SK-N-SH (cell line): Measurements from ENCODE around the gene ZNF486. TPM values are rescaled to one million over a fixed set of nuclear protein-coding genes. Genes with fewer than 3 reads are reported as not detected.

Source experiments
- CTCF ChIA-PET: fragments of 300-600, 350-600 bp; formaldehyde crosslinking; extraction: SDS; loops from one replicate; lab custom pipeline; 2021; lab: Yijun Ruan, JAX
- POLR2A ChIA-PET: fragments of 350-600 bp; sonication (Branson Sonifier 250); formaldehyde crosslinking; extraction: SDS; loops from one replicate; lab custom pipeline; 2020; ENCODE audit warnings: antibody characterized with exemption, inconsistent platforms; lab: Yijun Ruan, JAX
- DNase-seq: peaks from one replicate; pipeline ENCODE4 v3.0.0; 2012
- H2AFZ ChIP-seq: fragments of 200-600 bp; sonication (generic); 2 replicates; pipeline ENCODE4 v1.8.1; 2016; ENCODE audit warnings: antibody characterized with exemption, mild to moderate bottlenecking, low read depth
- H3F3A ChIP-seq: fragments of 200-600 bp; sonication (generic); replicated peaks from 2 replicates; pipeline ENCODE3; 2016; ENCODE audit warnings: antibody characterized with exemption, mild to moderate bottlenecking; ENCODE audit not compliant: insufficient read depth
- H3K27ac ChIP-seq, 2 experiments: fragments of 200-500 bp in 1 of 2; fragments of 200-600 bp in 1 of 2; sonication (Bioruptor generic) in 1 of 2; sonication (generic), shearing (Covaris generic) in 1 of 2; 2 replicates each; pipeline versions ENCODE4 v1.5.1 to v1.6.1; 2014 to 2016; ENCODE audit warnings: low read depth in 2 of 2, inconsistent platforms in 1 of 2, low read length in 1 of 2, mild to moderate bottlenecking in 1 of 2, mixed read lengths in 1 of 2
- H3K27me3 ChIP-seq: fragments of 200-600 bp; sonication (generic), shearing (Covaris generic); 2 replicates; pipeline ENCODE4 v1.6.1; 2016; ENCODE audit warnings: mixed run types; ENCODE audit not compliant: insufficient read depth
- H3K36me3 ChIP-seq, 2 experiments: fragments of 200-500 bp in 1 of 2; fragments of 200-600 bp in 1 of 2; sonication (Bioruptor generic) in 1 of 2; sonication (generic) in 1 of 2; replicated peaks in 1 of 2; 2 replicates each; pipeline versions ENCODE3 to v1.5.1; 2014 to 2016; ENCODE audit warnings: low read length in 1 of 2, mild to moderate bottlenecking in 1 of 2; ENCODE audit not compliant: insufficient read depth in 2 of 2, control insufficient read depth in 1 of 2
- H3K4me1 ChIP-seq, 2 experiments: fragments of 200-500 bp in 1 of 2; fragments of 200-600 bp in 1 of 2; sonication (Bioruptor generic) in 1 of 2; sonication (generic), shearing (Covaris generic) in 1 of 2; 2 replicates each; pipeline versions ENCODE4 v1.5.1 to v1.6.1; 2014 to 2016; ENCODE audit warnings: low read depth in 1 of 2, low read length in 1 of 2, mixed run types in 1 of 2; ENCODE audit not compliant: insufficient read depth in 2 of 2, control insufficient read depth in 1 of 2
- H3K4me2 ChIP-seq: fragments of 200-600 bp; sonication (generic), shearing (Covaris generic); 2 replicates; pipeline ENCODE4 v1.6.1; 2017; ENCODE audit warnings: mixed run types
- H3K4me3 ChIP-seq, 2 experiments: fragments of 200-500 bp in 1 of 2; fragments of 200-600 bp in 1 of 2; sonication (Bioruptor generic) in 1 of 2; sonication (generic), shearing (Covaris generic) in 1 of 2; 2 replicates each; pipeline versions ENCODE4 v1.5.1 to v1.8.1; 2014 to 2016; ENCODE audit warnings: low read depth in 2 of 2, inconsistent platforms in 1 of 2, low read length in 1 of 2, mild to moderate bottlenecking in 1 of 2, mixed read lengths in 1 of 2, moderate library complexity in 1 of 2
- H3K79me2 ChIP-seq: fragments of 200-600 bp; sonication (generic); 2 replicates; pipeline ENCODE4 v1.8.1; 2017; ENCODE audit warnings: mild to moderate bottlenecking; ENCODE audit not compliant: insufficient read depth
- H3K9ac ChIP-seq: fragments of 200-600 bp; sonication (generic); 2 replicates; pipeline ENCODE4 v1.6.1; 2017; ENCODE audit warnings: mixed run types
- H3K9me2 ChIP-seq: fragments of 200-600 bp; sonication (generic); 2 replicates; pipeline ENCODE4 v1.6.1; 2017; ENCODE audit warnings: mixed run types
- H3K9me3 ChIP-seq: fragments of 200-600 bp; sonication (generic); 2 replicates; pipeline ENCODE4 v1.6.1; 2017; ENCODE audit warnings: mixed run types, mild to moderate bottlenecking, moderate library complexity
- H4K20me1 ChIP-seq: fragments of 200-600 bp; sonication (generic); 2 replicates; pipeline ENCODE4 v1.6.1; 2017; ENCODE audit warnings: mild to moderate bottlenecking, mixed run types; ENCODE audit not compliant: insufficient read depth
- ELF1 ChIP-seq: IDR thresholded peaks from 2 replicates; pipeline ENCODE4 v1.4.0; 2012
- EP300 ChIP-seq, 2 experiments: IDR thresholded peaks; 2 replicates each; pipeline versions ENCODE4 v1.4.0 to v1.6.1; 2012; ENCODE audit warnings: borderline replicate concordance in 1 of 2, low read depth in 1 of 2, low read length in 1 of 2
- EZH2phosphoT487 ChIP-seq: fragments of 200-600 bp; sonication (generic); IDR thresholded peaks from 2 replicates; pipeline ENCODE4 v1.6.1; 2017; ENCODE audit warnings: low read depth, mixed run types, mild to moderate bottlenecking, antibody characterized with exemption, moderate library complexity, borderline replicate concordance
- MAX ChIP-seq: IDR thresholded peaks from 2 replicates; pipeline ENCODE4 v1.4.0; 2012; ENCODE audit warnings: low read depth
- MXI1 ChIP-seq: IDR thresholded peaks from 2 replicates; pipeline ENCODE4 v1.6.1; 2012; ENCODE audit warnings: mild to moderate bottlenecking, low read depth, low read length, improper control_type of control experiment
- PBX3 ChIP-seq: IDR thresholded peaks from 2 replicates; pipeline ENCODE4; 2012
- POLR2AphosphoS5 ChIP-seq: IDR thresholded peaks from 2 replicates; pipeline ENCODE4 v1.6.1; 2012; ENCODE audit warnings: low read depth, low read length
- REST ChIP-seq: IDR thresholded peaks from 2 replicates; pipeline ENCODE4 v1.6.1; 2012; ENCODE audit warnings: mild to moderate bottlenecking, low read depth, low read length, moderate library complexity
- RFX5 ChIP-seq: IDR thresholded peaks from 2 replicates; pipeline ENCODE4 v1.6.1; 2012; ENCODE audit warnings: mild to moderate bottlenecking, improper control_type of control experiment, low read length
- RXRA ChIP-seq: IDR thresholded peaks from 2 replicates; pipeline ENCODE4 v1.4.0; 2012; ENCODE audit warnings: low read depth, mild to moderate bottlenecking, borderline replicate concordance
- SIN3A ChIP-seq: IDR thresholded peaks from 2 replicates; pipeline ENCODE4 v1.6.1; 2012; ENCODE audit warnings: low read depth, mild to moderate bottlenecking, low read length, moderate library complexity, borderline replicate concordance
- TAF1 ChIP-seq: IDR thresholded peaks from 2 replicates; pipeline ENCODE4 v1.6.1; 2012; ENCODE audit warnings: low read depth, mild to moderate bottlenecking, low read length, moderate library complexity, borderline replicate concordance
- TCF12 ChIP-seq: IDR thresholded peaks from 2 replicates; pipeline ENCODE4 v1.4.0; 2012
- TEAD4 ChIP-seq: IDR thresholded peaks from 2 replicates; pipeline ENCODE4 v1.4.0; 2012; ENCODE audit warnings: mild to moderate bottlenecking, borderline replicate concordance; ENCODE audit not compliant: insufficient read depth
- USF1 ChIP-seq: IDR thresholded peaks from 2 replicates; pipeline ENCODE4 v1.4.0; 2012; ENCODE audit warnings: low read depth, borderline replicate concordance
- USF2 ChIP-seq: fragments of 150-350 bp; IDR thresholded peaks from 2 replicates; pipeline ENCODE4 v1.6.1; 2017; ENCODE audit warnings: antibody characterized with exemption, low read length, low read depth, borderline replicate concordance
- ZBTB33 ChIP-seq: IDR thresholded peaks from 2 replicates; pipeline ENCODE4 v1.4.0; 2012; ENCODE audit warnings: low read depth, borderline replicate concordance
- polyA plus RNA-seq, 3 experiments: library from polyadenylated mRNA; depleted of rRNA; stranded (reverse); fragments of >200 nt; gene quantifications; 2 replicates each; pipeline ENCODE4 v1.2.3, GENCODE V29; 2012

The ZNF486 gene
- polyA plus RNA-seq, 1 of the 3 experiments (the other 2 are of a cell fraction): 2.0 TPM

- H3K9me3 ChIP-seq: no peaks in the 10 kb centered on the region
- no peak overlapping the region for H2AFZ ChIP-seq
- H3K27me3 ChIP-seq: no peaks in the 10 kb centered on the region
- no peaks in the 10 kb centered on the region for H3K79me2 ChIP-seq
- no peak overlapping the region for H3K4me2 ChIP-seq
- H3F3A ChIP-seq: no peaks in the 10 kb centered on the region
- H3K9me2 ChIP-seq: no peaks in the 10 kb centered on the region
- no peak overlapping the region for H3K4me3 ChIP-seq
- H3K27ac ChIP-seq: no peak overlapping the region
- no peak overlapping the region for H3K9ac ChIP-seq
- no peak for DNase-seq
- H3K36me3 ChIP-seq: no peaks in the 10 kb centered on the region
- ChIA-PET POLR2A (no interaction called here), CTCF (no interaction called here)
- H3K4me1 ChIP-seq: peaks cover 0 to 10% of the 10 kb centered on the region in 2 experiments; a peak in 1 of 4 replicates
- no peaks in the 10 kb centered on the region for H4K20me1 ChIP-seq
- no peak for TF ChIP-seq EP300 (IDR thresholded peaks at IDR 0.05; ENCODE audit: borderline replicate concordance in 1 of 2, low read depth in 1 of 2, low read length in 1 of 2)
- TF ChIP-seq TAF1: no peak
- TF ChIP-seq TEAD4: no peak
- TF ChIP-seq EZH2phosphoT487: no peak
- TF ChIP-seq USF1: no peak
- TF ChIP-seq RFX5: no peak
- no peak for TF ChIP-seq RXRA
- TF ChIP-seq REST: no peak
- no peak for TF ChIP-seq SIN3A
- no peak for TF ChIP-seq ELF1
- TF ChIP-seq USF2: no peak
- no peak for TF ChIP-seq MXI1
- no peak for TF ChIP-seq MAX
- no peak for TF ChIP-seq ZBTB33
- no peak for TF ChIP-seq PBX3
- no peak for TF ChIP-seq POLR2AphosphoS5
- no peak for TF ChIP-seq TCF12
Measured at GRCh38 chr19:20245309-20245708, 78.3 kb downstream of the ZNF486 start.
